Midbrain (tissue), 1 donor: ENCODE results near the gene SKIC3.

ENCODE experiments used
- DNase-seq: peaks from one replicate; lab custom pipeline; 2025; lab: John Stamatoyannopoulos, UW

SKIC3 gene

DNA sequence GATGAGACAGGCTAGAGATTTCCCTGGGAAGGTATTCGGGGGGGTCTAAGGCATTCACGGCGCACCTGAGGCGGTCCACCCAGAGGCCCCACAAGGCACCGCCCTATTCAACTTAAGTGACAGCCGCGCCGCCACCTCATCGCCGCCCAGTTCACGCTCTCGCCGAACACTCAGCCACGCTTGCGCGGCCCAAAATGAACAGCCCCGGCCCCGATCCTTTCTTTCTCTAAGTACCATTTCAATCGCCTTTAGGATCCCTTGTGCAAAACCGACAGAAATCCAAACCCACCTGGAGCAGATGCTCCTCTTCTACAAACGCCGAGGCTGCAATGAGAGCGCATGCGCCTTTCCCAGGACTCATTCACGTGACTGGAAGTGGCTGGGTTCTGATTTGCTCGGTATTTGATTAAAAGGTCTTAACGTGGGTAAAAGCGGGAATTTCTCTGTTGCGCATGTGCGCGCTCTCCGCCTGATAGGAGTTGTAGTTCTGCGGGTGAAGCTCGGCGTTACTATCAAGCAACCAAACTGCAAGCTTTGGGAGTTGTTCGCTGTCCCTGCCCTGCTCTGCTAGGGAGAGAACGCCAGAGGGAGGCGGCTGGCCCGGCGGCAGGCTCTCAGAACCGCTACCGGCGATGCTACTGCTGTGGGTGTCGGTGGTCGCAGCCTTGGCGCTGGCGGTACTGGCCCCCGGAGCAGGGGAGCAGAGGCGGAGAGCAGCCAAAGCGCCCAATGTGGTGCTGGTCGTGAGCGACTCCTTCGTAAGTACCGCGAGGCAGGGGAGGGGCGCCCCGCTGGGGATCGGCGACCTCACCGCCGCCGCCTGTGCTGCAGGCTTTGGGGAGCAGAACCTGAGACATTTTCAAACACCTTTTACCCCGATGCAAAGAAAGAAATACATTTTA, at the start of gene SKIC3, which contains the start of gene ARSK:
Gene SKIC3, minus strand, starts transcription at position 331 of the 902 bp plus-strand sequence. CDS start 7,827 bp downstream, outside the sequence.
Gene ARSK, plus strand, starts transcription at position 455 of the 902 bp plus-strand sequence. Its CDS starts 178 bp downstream, at position 633.
- DNase-seq, result peak; percentile 98

DNA sequence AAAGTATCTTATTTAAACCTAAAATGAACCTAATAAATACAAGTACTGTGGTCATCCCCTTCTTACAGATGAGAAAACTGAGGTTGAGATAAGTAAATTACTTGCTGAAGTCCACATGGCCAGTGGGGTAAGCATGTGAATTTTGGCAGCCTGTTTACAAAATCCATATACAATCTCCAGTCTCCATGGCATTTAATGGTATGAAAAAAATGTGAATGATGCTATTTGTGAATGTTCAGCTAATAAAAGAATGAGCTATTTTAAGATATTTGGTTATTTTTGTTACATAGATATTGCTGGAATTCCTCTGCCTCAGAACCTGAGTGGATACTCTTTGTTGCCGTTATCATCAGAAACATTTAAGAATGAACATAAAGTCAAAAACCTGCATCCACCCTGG, 45.8 kb upstream of the SKIC3 start:
- no peak for DNase-seq

DNA sequence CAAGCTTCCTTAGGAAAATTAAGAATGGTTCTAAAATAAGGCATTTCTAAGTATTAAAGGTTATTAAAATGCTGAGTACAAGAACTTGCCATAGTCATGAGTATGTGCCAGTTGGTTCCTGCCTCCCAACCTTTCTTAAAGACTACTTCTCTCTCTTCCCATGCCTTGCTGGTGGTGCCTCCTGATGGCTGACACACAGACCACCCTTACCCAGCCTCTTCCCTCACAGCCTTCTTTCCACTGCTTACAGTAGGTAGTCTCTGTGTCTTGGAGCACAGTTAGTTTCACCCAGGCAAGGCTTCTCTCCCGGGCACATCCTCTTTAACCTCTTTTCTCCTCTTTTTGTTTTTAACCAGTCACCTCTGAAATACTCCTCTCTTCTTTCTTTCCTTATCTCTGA, 44.5 kb upstream of the SKIC3 start:
- DNase-seq, result no peak

DNA sequence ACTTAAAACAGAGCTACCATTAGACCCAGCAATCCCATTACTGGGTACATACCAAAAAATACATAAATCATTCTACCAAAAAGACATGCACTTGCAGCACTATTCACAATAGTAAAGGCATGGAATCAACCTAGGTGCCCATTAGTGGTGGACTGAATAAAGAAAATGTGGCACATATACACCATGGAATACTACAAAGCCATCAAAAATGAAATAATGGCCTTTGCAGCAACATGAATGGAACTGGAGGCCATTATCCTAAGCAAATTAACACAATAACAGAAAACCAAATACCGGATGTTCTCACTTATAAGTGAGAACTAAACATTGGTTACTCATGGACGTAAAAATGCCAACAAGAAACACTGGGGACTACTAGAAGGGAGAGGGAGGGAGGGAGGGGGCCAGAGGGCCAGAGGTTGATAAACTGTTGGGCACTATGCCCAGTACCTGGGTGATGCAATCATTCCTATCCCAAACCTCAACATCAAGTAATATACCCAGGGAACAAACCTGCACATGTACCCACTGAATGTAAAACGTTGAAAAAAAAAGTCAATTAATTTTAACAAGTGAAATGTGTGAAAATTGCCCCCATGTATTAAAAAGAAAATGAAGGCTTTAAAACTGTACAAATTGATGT, 40.6 kb upstream of the SKIC3 start:
- no peak for DNase-seq

DNA sequence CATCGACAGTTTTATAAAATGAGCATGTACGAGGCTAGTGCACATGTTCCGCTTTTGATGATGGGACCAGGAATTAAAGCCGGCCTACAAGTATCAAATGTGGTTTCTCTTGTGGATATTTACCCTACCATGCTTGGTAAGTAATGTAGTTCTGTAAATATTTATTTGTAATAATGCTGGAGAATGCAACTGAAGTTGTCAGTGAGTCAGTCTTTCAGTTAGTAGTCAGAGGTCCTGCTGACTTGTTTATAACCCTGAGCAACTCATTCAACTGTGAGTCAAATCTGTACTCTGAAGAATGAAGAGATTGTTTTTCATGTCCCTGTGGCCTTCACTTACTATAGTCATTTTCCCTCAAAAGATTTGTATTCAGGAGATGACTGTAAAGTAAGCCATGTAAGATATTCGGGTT, 36.7 kb upstream of the SKIC3 start:
- no peak for DNase-seq

DNA sequence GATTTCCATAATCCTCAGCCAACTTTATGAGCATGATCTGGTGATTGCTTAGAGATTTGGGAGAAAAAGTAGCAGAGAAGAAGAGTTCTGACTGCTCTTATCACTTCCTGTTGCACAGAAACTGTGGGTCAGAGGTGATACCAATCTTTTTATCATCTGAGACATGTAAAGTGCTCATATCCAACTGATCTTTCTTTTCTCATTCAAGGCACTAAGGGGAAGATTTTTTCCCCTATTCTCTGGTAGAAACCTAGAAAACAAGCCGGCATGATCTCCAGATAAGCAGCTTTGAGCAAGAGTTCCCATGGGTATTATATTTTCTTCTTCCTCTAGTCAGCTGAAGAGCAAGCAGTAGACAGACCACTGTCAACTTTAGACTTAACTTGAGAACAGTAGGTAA, 36.1 kb upstream of the SKIC3 start:
- DNase-seq, result no peak

DNA sequence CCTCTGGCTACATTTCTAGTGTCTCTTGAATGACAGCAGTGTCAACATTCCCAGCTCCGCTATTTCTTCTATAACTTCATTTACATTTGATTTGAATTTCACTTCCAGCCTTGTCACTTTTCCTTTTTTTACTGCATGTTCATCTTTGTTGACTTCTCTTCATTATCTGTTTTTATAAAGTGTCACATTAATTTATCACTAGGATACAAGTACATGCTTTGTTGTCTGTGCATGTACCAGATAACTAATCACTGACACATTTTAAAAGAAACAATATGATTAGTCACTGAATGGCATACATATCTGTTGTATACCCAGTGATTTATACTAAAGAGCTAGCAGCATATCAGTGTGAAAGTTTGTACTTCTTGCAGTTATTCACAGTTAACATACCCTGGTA, 29.2 kb upstream of the SKIC3 start:
- DNase-seq, result no peak

DNA sequence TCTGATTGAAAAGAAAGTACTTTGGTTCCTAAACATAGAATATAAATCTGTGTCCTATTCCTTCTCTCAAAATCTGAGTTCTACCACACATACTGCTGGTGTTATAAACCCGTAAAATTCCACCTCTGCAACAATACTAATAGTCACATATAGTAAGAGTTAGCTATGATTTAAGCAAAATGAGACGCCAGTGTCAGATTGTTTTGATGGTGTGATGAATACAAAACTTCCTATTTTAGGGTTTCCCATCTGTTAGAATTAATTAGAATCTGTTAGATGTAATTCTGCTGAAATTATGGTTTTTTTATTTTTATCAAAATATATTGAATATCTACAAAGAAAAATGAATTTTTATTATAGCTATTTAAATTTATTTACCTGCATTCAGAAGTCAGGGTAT, 26.8 kb upstream of the SKIC3 start:
- no peak for DNase-seq

DNA sequence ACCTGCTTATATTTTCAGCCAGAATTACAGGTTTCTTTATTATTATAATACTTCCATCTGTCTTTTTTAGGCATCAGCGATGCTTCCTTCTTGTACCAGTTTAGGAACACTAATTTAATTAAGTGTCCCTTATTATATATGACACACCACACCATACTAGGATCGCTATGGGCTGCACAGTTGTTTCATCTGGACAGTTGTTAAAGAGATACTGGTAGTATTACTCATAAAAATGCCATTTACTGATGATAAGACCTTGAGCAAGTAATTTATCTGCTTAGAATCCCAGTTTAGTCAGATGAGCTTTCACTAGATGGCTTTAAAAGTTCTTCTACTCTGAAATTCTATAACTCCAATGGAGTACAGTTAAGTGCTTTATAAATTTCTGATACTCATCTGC, 17.2 kb upstream of the SKIC3 start:
- DNase-seq, result no peak

DNA sequence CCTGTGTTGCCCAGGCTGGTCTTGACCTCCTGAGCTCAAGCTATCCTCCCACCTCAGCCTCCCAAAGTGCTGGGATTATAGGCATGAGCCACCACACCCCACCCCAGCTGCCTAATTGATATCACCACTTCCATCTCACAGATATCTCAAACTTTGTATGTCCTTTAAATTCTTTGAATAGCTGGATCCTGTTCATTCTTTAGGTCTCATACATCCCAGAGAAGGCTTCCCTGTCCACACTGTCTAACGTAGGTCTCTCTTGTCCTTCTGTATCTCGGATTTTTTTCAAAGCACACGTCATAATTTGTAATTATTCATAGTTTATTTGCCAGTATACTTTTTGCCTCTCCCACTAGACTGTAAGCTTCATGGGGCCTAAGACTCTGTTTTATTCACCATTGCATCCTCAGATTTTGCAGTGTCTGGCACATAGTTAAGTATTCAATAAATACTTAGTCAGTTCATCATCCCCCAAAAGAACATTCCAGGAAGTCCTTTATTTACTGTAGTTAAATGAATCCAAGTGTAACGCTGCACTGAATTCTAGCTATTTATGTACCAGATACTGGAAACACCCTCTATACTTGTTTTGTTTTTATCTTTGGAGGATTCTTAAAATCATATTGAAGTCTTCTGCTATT, 10.6 kb upstream of the SKIC3 start:
- no peak for DNase-seq

DNA sequence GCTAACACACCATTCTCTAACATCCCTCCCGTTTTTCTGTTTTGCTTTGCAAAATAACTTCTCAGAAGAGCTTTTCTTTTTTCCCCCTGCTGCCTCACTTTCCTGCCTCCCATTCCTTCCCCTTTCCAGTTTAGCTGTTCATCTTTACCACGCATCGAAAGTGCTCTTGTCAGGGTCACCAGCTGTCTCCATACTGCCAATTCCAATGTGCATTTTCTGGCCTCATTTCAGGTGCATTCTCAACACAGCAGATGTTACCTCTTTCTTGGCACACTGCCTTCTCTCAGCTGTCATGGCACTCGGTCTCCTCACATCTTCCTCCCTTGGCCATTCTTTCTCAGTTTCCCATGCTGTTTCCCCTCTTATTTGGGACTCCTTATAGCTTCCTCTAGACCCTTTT, 9.7 kb upstream of the SKIC3 start:
- no peak for DNase-seq

DNA sequence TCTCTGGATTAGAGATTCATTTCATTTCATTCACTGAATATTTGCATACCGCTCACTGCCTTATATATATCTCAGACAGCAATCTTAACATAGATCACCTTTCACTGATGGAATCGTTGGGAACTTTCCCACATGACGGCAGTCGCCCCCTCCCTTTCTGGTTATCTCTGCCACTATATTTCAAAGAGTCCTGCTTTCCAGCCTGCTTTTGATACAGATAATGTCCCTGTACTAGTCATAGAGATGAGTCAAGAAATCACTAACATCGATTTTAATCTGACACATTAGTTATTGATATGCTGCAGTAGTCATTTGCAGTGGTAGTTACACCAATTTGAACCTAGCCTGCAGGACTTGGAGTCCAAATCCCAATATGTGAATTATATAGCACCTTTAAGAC, 8.6 kb upstream of the SKIC3 start:
- DNase-seq, result no peak

DNA sequence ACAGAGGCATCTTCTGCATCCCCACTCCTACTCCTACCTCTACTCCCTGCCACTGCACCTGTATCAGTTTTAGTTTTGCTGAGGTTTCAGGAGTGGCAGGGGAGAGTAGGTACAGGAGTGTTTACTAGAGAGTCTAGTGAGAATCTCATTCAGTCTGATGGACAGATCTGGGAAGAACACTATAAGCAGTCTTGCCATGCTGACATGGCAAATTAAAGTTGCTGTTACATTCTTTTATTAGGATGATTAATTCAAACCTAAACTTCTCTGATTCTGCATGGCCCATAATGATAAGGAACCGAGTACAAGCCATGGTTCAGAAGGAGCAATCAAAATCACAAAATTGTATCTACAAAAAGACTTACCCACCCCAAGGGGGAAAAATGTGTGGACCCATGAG, 7.5 kb upstream of the SKIC3 start:
- DNase-seq, result no peak

DNA sequence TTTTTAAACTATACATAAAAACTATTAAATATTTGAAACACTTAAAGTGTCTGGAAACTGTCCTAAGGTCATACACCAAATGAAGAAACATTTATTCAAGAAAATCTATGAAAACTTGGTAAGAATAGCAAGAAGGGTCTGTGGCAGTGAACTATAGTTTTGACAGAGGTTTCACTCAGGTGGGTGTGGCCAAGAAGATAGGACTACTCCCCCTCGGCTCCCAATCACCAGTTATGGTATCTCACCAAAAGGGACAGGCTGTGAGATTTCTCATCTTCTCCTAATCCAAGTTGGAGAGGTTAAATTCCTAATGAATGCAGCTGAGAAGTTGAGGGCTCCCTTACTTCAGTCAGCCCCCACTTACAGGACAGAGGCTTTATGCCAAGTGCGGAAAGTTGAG, 3.1 kb upstream of the SKIC3 start:
- no peak for DNase-seq

DNA sequence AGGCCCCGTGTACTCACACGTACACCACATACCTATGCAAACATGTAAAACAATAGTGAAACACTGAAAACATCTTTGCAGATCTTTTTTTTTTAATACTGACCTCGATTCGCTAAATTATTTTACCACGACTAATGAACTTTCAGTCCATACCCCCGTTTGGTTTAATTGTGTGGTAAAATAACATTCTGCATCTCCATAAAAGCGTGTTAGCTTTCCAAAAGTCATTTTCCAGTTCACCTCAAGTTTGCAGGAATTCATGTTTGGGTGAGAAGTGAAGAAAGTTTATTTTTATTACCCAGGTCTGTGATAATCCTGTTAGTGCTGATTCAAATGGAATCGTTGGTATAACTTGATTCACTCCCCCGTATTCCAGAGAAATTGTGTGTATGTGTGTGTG, 776 bp upstream of the SKIC3 start:
- peak; percentile 44 for DNase-seq

DNA sequence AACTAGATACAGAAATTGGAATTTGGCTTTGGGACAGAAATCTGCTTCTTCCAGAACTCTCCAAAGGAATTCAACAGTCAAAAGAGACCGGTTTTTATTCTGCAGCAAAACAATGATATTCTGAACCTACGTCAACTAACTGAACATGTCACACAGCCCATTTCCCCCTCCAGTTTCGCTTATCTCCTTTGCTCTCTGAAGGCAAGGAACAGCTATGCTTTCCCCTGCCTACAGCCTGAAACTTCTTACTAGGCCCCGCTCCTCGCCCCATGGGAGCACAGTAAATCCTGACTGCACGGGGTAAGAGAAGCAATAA, 488 bp downstream of the SKIC3 start:
- DNase-seq, result no peak

DNA sequence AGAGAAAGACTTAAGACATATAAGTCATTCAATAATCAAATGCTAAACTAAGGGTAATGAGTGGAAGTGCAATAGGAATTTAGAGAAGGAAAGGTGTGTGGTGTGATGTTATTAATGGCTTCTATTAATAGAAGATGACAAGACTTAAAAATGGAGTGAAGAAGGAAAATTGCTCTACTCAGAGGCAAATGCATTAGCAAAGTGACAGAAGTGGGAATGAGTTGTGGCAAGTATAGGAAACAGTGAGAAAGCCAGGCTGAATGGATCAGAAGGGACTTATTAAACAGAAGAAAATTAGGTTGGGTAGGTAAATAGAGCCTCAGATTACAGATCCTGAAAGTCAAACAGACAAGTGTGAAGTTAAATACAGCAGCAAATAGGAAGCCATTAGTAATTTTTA, 5.7 kb downstream of the SKIC3 start:
- no peak for DNase-seq

DNA sequence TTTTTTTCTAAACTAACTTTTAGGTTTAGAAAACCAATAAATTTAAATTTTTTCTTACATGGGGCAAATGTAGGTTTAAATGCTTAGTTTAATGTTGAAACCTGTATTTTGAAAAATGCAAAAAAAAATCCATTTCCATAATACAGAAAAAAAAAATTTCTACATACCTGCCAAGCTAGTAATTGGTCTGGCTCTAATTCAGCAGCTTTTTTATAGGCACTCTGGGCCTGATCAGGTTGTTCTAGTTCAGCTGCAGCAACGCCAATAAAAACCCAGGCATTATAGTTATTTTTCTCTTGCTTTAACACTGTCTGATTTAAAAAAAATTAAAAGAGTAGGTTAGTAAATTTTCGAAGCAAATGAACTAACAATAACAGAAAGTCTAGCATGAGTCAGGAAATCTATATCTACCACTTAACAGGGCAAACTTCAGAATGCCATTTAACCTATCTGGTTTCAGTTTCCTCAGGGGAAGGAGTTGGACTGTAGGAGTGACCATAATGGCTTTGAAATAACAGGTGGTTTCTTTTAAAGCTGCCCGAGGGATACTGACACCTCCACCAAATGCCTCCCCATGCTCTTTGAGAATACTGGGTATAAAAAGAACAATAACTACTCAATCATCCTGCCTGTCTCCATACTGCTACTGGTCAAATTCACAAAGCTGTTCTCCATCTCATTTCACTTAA, 11.6 kb downstream of the SKIC3 start:
- DNase-seq, result no peak

DNA sequence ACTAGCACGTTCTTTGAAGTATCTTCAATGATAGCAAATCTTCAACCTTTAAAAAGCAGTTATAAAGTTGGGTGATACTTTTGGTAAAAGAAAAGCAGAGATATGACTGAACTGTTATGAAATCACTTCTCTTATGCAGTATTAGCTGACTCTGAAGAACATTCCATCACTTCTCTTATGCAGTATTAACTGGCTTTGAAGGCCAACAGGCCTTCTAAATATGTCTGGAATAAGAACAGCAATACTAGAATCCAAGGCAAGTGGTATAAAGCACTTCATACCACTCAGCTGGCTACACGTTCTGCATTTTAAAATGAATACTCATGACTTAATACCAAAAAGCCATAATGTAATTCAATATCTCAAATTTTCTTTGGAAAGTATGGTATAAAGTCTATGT, 17.3 kb downstream of the SKIC3 start:
- no peak for DNase-seq

DNA sequence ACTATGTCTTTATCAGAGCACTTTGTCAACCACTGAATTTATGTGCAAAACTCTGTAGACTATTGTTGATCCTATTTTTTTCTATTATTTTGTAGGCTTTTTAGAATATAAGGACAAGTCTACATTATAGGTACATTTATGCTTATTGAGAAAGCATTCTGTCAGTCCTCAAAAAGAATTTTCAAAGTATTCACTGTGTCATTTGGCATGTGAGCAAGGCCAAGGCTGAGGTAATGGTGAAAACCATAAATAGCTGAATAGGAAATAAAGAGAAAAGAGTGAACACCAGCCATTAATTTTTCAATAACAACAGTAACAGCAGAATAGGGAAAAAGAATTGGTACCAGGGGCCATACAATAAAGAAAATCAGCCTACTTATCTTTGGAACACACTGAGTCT, 21.0 kb downstream of the SKIC3 start:
- no peak for DNase-seq

DNA sequence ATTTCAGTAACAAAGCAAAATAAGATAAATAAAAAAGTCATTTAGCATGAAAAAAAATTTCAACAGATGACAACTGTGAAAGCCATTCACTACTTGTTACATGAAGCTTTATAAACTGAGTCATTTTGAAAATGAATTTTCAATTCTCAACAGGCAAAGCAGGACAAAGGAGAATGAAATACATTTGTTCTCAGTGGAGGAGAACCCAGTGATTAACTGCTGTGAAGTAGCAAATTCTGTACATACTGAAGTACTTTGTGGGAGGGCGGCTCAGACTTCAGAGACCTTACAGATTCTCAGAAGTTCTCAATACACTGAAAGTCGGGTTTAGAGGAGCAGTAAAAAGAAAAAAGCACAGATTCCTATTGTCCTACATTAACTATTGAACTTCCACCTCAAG, 21.7 kb downstream of the SKIC3 start:
- no peak for DNase-seq

DNA sequence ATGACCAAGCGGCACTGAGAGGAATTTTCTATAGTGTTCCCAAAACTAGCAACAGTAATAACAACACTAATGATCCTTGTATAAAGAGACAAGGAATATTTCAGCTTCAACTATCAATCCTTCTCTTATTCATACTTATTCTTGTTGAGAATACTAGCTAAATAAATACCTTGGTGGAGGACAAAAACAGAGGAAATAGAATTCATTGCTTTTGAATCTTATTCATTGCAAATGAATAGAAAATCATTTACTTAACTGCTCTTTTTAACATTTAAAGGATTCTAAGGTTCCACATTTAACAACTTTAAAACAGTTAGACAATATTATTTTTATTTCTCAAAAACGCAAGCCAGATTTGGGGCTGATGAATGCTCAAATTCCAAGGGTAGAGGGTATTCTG, 22.4 kb downstream of the SKIC3 start:
- no peak for DNase-seq

DNA sequence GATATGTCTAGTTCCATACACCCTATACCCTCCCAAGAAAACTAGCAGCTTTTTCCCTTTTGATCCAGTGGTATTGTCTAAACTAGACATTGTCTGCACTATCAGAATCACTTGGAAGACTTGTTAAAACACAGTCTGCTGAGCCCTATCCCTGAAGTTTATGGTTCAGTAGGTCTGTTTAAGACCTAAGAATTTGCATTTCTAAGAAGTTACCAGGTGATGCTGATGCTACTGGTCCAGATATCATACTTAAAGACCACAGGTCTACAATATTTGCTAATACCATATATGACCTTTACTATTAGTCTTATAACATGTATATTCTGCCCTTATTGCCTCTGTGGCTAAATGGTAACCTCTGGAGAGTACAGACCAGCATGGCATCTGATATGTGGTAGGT, 23.3 kb downstream of the SKIC3 start:
- DNase-seq, result no peak
